ENCODE results near the gene ZFP82. TPM values are rescaled to one million over a fixed set of nuclear protein-coding genes. Genes with fewer than 3 reads are reported as not detected.

The ZFP82 gene
- total RNA-seq, 4 donors from 2014 or later: 0.10 to 0.98 (median 0.92) TPM

- intact Hi-C loops (cut with DNase I; ENCODE audit: low total_unique reads) (no loop called here), in situ Hi-C loops (cut with MboI; ENCODE audit: low sequenced_read_pairs in 4 of 4) (no loop called here)
- no peak for TF ChIP-seq CTCF (IDR thresholded peaks at IDR 0.05 in 4 of 5, conservative IDR thresholded peaks at IDR 0.05 in 1 of 5)
- TF ChIP-seq POLR2A (IDR thresholded peaks at IDR 0.05): no peak
- no peaks in the 10 kb centered on the region for H3K9me3 ChIP-seq
- no peak overlapping the region for H3K4me3 ChIP-seq
- no peaks in the 10 kb centered on the region for H3K4me1 ChIP-seq
- H3K27me3 ChIP-seq: no peaks in the 10 kb centered on the region
- no peak overlapping the region for H3K27ac ChIP-seq
- peaks cover 13 to 92% of the 10 kb centered on the region in 2 donors for H3K36me3 ChIP-seq
- ATAC-seq (no peak), DNase-seq (no peak)
Measured at GRCh38 chr19:36404498-36404897, 13.9 kb downstream of the ZFP82 start.

GRCh38 chr19:36401475-36401874, 17.0 kb downstream of the ZFP82 start:
- ATAC-seq (no peak), DNase-seq (no peak)
- TF ChIP-seq POLR2A (IDR thresholded peaks at IDR 0.05) (no peak), CTCF (IDR thresholded peaks at IDR 0.05 in 4 of 5, conservative IDR thresholded peaks at IDR 0.05 in 1 of 5) (no peak)
- H3K36me3 ChIP-seq: peaks cover 7 to 85% of the 10 kb centered on the region in 2 donors
- no peak overlapping the region for H3K27ac ChIP-seq
- in situ Hi-C loops (cut with MboI; ENCODE audit: low sequenced_read_pairs in 4 of 4): no loop called here
- no peaks in the 10 kb centered on the region for H3K4me1 ChIP-seq
- intact Hi-C loops (cut with DNase I; ENCODE audit: low total_unique reads): no loop called here
- no peaks in the 10 kb centered on the region for H3K27me3 ChIP-seq
- H3K4me3 ChIP-seq: no peak overlapping the region
- peaks cover 0 to 7% (median 0%) of the 10 kb centered on the region in 3 donors for H3K9me3 ChIP-seq

- intact Hi-C loops (cut with DNase I; ENCODE audit: low total_unique reads) (no loop called here), in situ Hi-C loops (cut with MboI; ENCODE audit: low sequenced_read_pairs in 4 of 4) (no loop called here)
- H3K4me3 ChIP-seq: no peak overlapping the region
- ATAC-seq (no peak), DNase-seq (no peak)
- no peaks in the 10 kb centered on the region for H3K27me3 ChIP-seq
- H3K27ac ChIP-seq: no peak overlapping the region
- peaks cover 7 to 85% of the 10 kb centered on the region in 2 donors for H3K36me3 ChIP-seq
- H3K9me3 ChIP-seq: peaks cover 2 to 24% (median 4%) of the 10 kb centered on the region in 3 donors
- TF ChIP-seq POLR2A (IDR thresholded peaks at IDR 0.05): no peak
- no peak for TF ChIP-seq CTCF (IDR thresholded peaks at IDR 0.05 in 4 of 5, conservative IDR thresholded peaks at IDR 0.05 in 1 of 5)
- H3K4me1 ChIP-seq: no peaks in the 10 kb centered on the region
Measured at GRCh38 chr19:36398571-36398970, 19.9 kb downstream of the ZFP82 start.

- ATAC-seq (no peak), DNase-seq (no peak)
- Histone ChIP-seq H3K4me3 (peak overlapping the region in 1 of 4 donors; percentile 36), H3K27ac (no peak overlapping the region), H3K4me1 (no peaks in the 10 kb centered on the region), H3K9me3 (peaks cover 12 to 44% (median 15%) of the 10 kb centered on the region in 3 donors), H3K36me3 (peaks cover 6 to 59% of the 10 kb centered on the region in 2 donors), H3K27me3 (no peaks in the 10 kb centered on the region)
- in situ Hi-C loops (cut with MboI; ENCODE audit: low sequenced_read_pairs in 4 of 4): no loop called here
- intact Hi-C loops (cut with DNase I; ENCODE audit: low total_unique reads): no loop called here
- TF ChIP-seq POLR2A (IDR thresholded peaks at IDR 0.05) (no peak), CTCF (IDR thresholded peaks at IDR 0.05 in 4 of 5, conservative IDR thresholded peaks at IDR 0.05 in 1 of 5) (no peak)
Measured at GRCh38 chr19:36392916-36393673, 25.3 kb downstream of the ZFP82 start.

Data from gastrocnemius medialis (tissue), 4 donors.